ENCODE measurements around the gene NTN5. TPM values are rescaled to one million over a fixed set of nuclear protein-coding genes. Genes with fewer than 3 reads are reported as not detected.
"Not testable (repeated sequence)": the region's sequence is repeated elsewhere in the genome, so short reads cannot be mapped to it uniquely, and the experiment has no call there.

The NTN5 gene
- total and polyA plus RNA-seq, 10 donors: 0.30 to 2.1 (median 0.74) TPM; not detected in 1

DNA sequence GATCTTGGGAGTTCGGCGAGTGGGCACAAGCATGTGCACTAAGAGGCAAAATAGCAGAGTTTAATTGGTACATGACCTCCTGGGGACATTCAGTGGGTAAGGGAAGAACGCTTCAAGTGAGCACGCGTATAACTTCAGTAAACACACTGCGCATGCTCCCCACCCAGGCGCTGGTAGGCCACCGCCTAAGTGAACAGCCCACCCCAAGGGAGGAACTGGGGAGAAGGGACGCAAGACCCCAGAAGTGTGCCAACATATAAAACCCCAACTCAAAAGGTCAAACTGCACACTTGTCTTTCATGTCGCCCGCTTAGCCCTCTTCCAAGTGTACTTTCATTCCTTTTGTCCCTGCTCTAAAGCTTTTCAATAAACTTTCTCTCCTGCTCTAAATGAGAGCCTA is 10.5 kb upstream of the NTN5 start:
- peak overlapping the region in 2 of 8 donors; percentile 19 to 42 for H3K4me3 ChIP-seq
- intact Hi-C loops (cut with DNase I; ENCODE audit: low total_unique reads): no loop called here
- TF ChIP-seq POLR2AphosphoS5 (IDR thresholded peaks at IDR 0.05): peak in 2 of 3 donors; percentile 32 to 35
- TF ChIP-seq, protein P1, sequence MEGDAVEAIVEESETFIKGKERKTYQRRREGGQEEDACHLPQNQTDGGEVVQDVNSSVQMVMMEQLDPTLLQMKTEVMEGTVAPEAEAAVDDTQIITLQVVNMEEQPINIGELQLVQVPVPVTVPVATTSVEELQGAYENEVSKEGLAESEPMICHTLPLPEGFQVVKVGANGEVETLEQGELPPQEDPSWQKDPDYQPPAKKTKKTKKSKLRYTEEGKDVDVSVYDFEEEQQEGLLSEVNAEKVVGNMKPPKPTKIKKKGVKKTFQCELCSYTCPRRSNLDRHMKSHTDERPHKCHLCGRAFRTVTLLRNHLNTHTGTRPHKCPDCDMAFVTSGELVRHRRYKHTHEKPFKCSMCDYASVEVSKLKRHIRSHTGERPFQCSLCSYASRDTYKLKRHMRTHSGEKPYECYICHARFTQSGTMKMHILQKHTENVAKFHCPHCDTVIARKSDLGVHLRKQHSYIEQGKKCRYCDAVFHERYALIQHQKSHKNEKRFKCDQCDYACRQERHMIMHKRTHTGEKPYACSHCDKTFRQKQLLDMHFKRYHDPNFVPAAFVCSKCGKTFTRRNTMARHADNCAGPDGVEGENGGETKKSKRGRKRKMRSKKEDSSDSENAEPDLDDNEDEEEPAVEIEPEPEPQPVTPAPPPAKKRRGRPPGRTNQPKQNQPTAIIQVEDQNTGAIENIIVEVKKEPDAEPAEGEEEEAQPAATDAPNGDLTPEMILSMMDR (IDR thresholded peaks at IDR 0.05 in 8 of 11, conservative IDR thresholded peaks at IDR 0.05 in 3 of 11): no peak
- H3K27me3 ChIP-seq (replicated peaks in 1 of 7): no peaks in the 10 kb centered on the region
- peaks cover 0 to 8% (median 0%) of the 10 kb centered on the region in 6 donors for H3K4me1 ChIP-seq
- no peak for DNase-seq
- H3K36me3 ChIP-seq: no peaks in the 10 kb centered on the region
- WGBS, 5 donors: 43 to 78% (median 59%) methylated on average over 11 of the region's 11 CpGs
- H3K9me3 ChIP-seq: no peaks in the 10 kb centered on the region
- peak overlapping the region in 3 of 8 donors; percentile 18 to 32 (median 21) for H3K27ac ChIP-seq

DNA sequence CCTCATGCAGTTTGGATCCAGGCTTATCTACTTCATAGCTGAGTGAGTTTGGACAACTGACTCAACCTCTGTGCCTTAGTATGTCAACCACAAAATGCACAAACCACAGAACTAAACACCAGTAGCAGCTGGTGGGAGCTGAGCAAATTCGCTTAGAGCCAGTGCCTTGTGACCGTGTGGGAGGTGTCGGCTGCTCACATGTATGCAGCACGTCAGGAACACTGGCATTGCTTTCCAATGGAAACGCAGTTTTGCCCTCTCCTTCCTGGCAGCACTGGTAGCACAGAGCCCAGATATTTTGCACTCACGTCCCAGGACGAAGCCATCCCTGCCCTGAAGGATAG is 8.3 kb upstream of the NTN5 start:
- H3K27me3 ChIP-seq (replicated peaks in 1 of 7): no peaks in the 10 kb centered on the region
- no peak overlapping the region for H3K4me3 ChIP-seq
- H3K27ac ChIP-seq: no peak overlapping the region
- 58 to 71% (median 69%) methylated on average over 6 to 7 of the region's 7 CpGs for WGBS, 5 donors
- no peaks in the 10 kb centered on the region for H3K36me3 ChIP-seq
- no peak for DNase-seq
- no peaks in the 10 kb centered on the region for H3K9me3 ChIP-seq
- intact Hi-C loops (cut with DNase I; ENCODE audit: low total_unique reads): no loop called here
- no peak for TF ChIP-seq POLR2AphosphoS5 (IDR thresholded peaks at IDR 0.05)
- TF ChIP-seq POLR2A (IDR thresholded peaks at IDR 0.05): no peak
- TF ChIP-seq, protein P1 (IDR thresholded peaks at IDR 0.05 in 8 of 11, conservative IDR thresholded peaks at IDR 0.05 in 3 of 11): no peak
- H3K4me1 ChIP-seq: peaks cover 0 to under 1% (median 0%) of the 10 kb centered on the region in 6 donors

GRCh38 chr19:48680436-48681126 is 7.8 kb upstream of the NTN5 start:
- 84 to 92% (median 88%) methylated on average over 26 to 45 of the region's 45 CpGs for WGBS, 5 donors
- Histone ChIP-seq H3K27ac (no peak overlapping the region), H3K36me3 (no peaks in the 10 kb centered on the region), H3K27me3 (replicated peaks in 1 of 7) (no peaks in the 10 kb centered on the region), H3K9me3 (no peaks in the 10 kb centered on the region), H3K4me3 (no peak overlapping the region), H3K4me1 (peaks cover 1 to 5% (median 3%) of the 10 kb centered on the region in 6 donors)
- TF ChIP-seq POLR2A (IDR thresholded peaks at IDR 0.05) (no peak), POLR2AphosphoS5 (IDR thresholded peaks at IDR 0.05) (peak in 1 of 3 donors; percentile 15)
- TF ChIP-seq, protein P1 (IDR thresholded peaks at IDR 0.05 in 8 of 11, conservative IDR thresholded peaks at IDR 0.05 in 3 of 11): no peak
- intact Hi-C loops (cut with DNase I; ENCODE audit: low total_unique reads): no loop called here
- DNase-seq: no peak

GRCh38 chr19:48680006-48680405 is 7.2 kb upstream of the NTN5 start:
- H3K27ac ChIP-seq; intact Hi-C loops (cut with DNase I; ENCODE audit: low total_unique reads); H3K9me3 ChIP-seq; DNase-seq; H3K36me3 ChIP-seq; H3K27me3 ChIP-seq (replicated peaks in 1 of 7); H3K4me3 ChIP-seq: not testable (repeated sequence)
- peaks cover 7 to 11% (median 8%) of the 10 kb centered on the region in 6 donors for H3K4me1 ChIP-seq
- 91 to 95% (median 93%) methylated on average over 12 to 18 of the region's 19 CpGs for WGBS, 5 donors
